Activated T-cell treated with anti-CD3 and anti-CD28 coated beads, Interleukin-2, amount 50 U/mL, for 4 hours (primary cell): ENCODE data around the gene RCOR1. TPM values are rescaled to one million over a fixed set of nuclear protein-coding genes. Genes with fewer than 3 reads are reported as not detected.

Experiments used
- ATAC-seq, 2 donors: fragments of 200-7000 bp; cut with Tn5 transposase; one replicate each; pipeline ENCODE4 v1.10.0; 2021
- DNase-seq: peaks from one replicate; pipeline ENCODE4 v3.0.0-alpha.2; 2020
- H3K27me3 Mint-ChIP-seq: one replicate; pipeline ENCODE4 v1.8.0; 2021; ENCODE audit warnings: low read depth, mixed read lengths
- H3K36me3 Mint-ChIP-seq: one replicate; pipeline ENCODE4 v1.8.0; 2022; ENCODE audit warnings: mixed read lengths; ENCODE audit not compliant: insufficient read depth
- H3K4me1 Mint-ChIP-seq: one replicate; pipeline ENCODE4 v1.8.0; 2021; ENCODE audit warnings: low read depth, mixed read lengths
- H3K4me3 Mint-ChIP-seq: one replicate; pipeline ENCODE4 v1.8.0; 2021; ENCODE audit warnings: mild to moderate bottlenecking, moderate library complexity, mixed read lengths
- H3K9me3 Mint-ChIP-seq: one replicate; pipeline ENCODE4 v1.8.0; 2021; ENCODE audit warnings: mixed read lengths
- total RNA-seq, 3 donors: library from RNA; stranded (reverse); gene quantifications; one replicate each; pipeline ENCODE4 v1.2.1, GENCODE V29; 2021

RCOR1 gene
- total RNA-seq, 3 donors from 2014 or later: 12.5 to 14.7 (median 13.9) TPM

DNA sequence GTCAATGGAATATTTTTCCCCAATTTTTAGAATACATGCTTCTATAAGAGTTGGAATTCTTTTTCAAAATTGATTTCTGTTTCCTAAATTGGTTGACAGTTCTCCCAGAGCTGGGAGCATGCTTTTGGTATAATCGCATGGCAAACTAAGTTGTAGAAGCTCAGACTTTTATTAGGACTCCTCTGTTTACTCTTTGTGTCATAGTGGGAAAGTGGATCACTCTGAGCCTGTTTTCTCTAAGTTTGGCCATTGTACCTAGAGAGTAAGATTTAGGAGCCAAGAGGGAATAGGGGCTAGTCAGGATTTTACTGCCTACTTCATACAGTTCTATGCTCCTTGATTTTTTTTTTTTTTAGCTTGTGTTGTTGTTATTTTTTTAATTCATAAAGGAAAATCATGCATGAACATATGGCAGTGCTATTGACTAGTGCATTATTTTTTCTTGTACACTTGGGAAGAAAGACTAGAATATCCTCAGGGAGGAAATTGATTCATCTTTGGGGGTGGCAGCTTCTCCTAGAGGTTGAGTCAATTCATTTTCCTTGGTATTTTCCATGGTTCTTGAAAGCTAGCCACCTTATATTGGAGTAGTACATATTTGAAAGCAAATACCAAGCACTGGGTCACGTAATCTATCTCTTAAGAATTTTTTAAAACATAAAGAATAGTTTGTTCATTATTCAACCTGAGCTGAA lies 107.1 kb downstream of the RCOR1 start:
- DNase-seq (no peak), ATAC-seq (no peak)
- Mint-ChIP-seq H3K4me3 (no peak overlapping the region), H3K36me3 (peaks cover 21% of the 10 kb centered on the region), H3K4me1 (peaks cover 24% of the 10 kb centered on the region), H3K9me3 (peaks cover 5% of the 10 kb centered on the region), H3K27me3 (no peaks in the 10 kb centered on the region)

- peaks cover 19% of the 10 kb centered on the region for H3K36me3 Mint-ChIP-seq
- ATAC-seq: no peak
- H3K4me3 Mint-ChIP-seq: no peak overlapping the region
- no peak for DNase-seq
- no peaks in the 10 kb centered on the region for H3K4me1 Mint-ChIP-seq
- H3K9me3 Mint-ChIP-seq: no peaks in the 10 kb centered on the region
- no peaks in the 10 kb centered on the region for H3K27me3 Mint-ChIP-seq
These were observed 116.0 kb downstream of the RCOR1 start for GRCh38 chr14:102708494-102708893.

GRCh38 chr14:102711207-102711606 lies 118.8 kb downstream of the RCOR1 start:
- no peaks in the 10 kb centered on the region for H3K27me3 Mint-ChIP-seq
- H3K4me1 Mint-ChIP-seq: no peaks in the 10 kb centered on the region
- no peak for ATAC-seq
- peaks cover 27% of the 10 kb centered on the region for H3K36me3 Mint-ChIP-seq
- no peaks in the 10 kb centered on the region for H3K9me3 Mint-ChIP-seq
- H3K4me3 Mint-ChIP-seq: no peak overlapping the region
- no peak for DNase-seq

GRCh38 chr14:102711946-102712345 lies 119.5 kb downstream of the RCOR1 start:
- Mint-ChIP-seq H3K27me3 (no peaks in the 10 kb centered on the region), H3K4me1 (peaks cover under 1% of the 10 kb centered on the region), H3K4me3 (no peak overlapping the region), H3K9me3 (no peaks in the 10 kb centered on the region), H3K36me3 (peaks cover 30% of the 10 kb centered on the region)
- DNase-seq: no peak
- no peak for ATAC-seq

DNA sequence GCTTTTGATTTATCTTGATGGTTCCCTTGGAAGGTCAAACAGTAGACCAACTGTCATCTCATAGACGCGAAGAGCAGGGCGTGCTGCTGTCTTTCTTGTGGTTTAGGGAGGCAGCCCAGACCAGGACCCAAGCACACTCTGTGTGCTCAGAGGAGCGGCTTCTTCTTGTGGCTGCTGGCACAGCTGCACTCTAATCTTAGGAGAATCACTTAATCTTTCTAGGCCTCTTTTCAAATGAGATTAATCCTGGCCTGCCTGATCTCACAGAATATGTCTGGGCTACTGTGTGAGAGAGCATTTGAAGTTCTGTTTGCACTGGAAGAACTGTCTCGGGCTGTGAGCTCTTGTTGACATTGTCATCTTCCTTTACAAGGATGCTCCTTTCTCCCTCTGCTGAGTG lies 124.8 kb downstream of the RCOR1 start:
- Mint-ChIP-seq H3K27me3 (no peaks in the 10 kb centered on the region), H3K36me3 (peaks cover 53% of the 10 kb centered on the region), H3K4me1 (peaks cover 7% of the 10 kb centered on the region), H3K9me3 (no peaks in the 10 kb centered on the region), H3K4me3 (no peak overlapping the region)
- ATAC-seq: no peak
- DNase-seq: no peak

DNA sequence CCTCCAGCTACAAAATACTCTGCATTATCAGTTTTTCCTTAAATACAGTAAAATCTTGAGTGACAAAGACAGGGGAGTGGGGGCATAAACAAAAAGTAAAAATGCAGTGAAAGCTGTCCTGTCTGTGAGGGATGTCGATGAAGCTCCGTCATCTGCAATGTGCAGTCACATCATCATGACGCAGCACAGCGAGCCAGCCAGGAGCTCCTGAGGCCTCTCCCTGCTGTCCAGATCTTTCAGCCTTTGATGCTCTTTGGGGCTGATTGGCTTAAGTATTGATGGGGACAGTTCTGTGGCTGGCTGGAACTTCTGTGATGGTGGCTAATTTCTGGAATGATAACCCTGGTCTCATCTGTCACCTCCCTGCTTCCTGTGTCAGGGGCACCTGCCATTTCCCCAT lies 130.2 kb downstream of the RCOR1 start:
- Mint-ChIP-seq H3K36me3 (peaks cover 58% of the 10 kb centered on the region), H3K4me3 (no peak overlapping the region), H3K4me1 (no peaks in the 10 kb centered on the region)

GRCh38 chr14:102723650-102724049 lies 131.2 kb downstream of the RCOR1 start:
- H3K9me3 Mint-ChIP-seq: no peaks in the 10 kb centered on the region
- H3K4me3 Mint-ChIP-seq: no peak overlapping the region
- DNase-seq: no peak
- no peaks in the 10 kb centered on the region for H3K27me3 Mint-ChIP-seq
- ATAC-seq: no peak
- peaks cover 58% of the 10 kb centered on the region for H3K36me3 Mint-ChIP-seq
- H3K4me1 Mint-ChIP-seq: no peaks in the 10 kb centered on the region

More for the DNA sequence above, 130.2 kb downstream of the RCOR1 start:
- Mint-ChIP-seq H3K27me3 (no peaks in the 10 kb centered on the region), H3K9me3 (no peaks in the 10 kb centered on the region)
- DNase-seq (no peak), ATAC-seq (no peak)

- H3K4me1 Mint-ChIP-seq: no peaks in the 10 kb centered on the region
- DNase-seq (no peak), ATAC-seq (no peak)
- no peak overlapping the region for H3K4me3 Mint-ChIP-seq
- H3K36me3 Mint-ChIP-seq: peaks cover 48% of the 10 kb centered on the region
- no peaks in the 10 kb centered on the region for H3K9me3 Mint-ChIP-seq
- no peaks in the 10 kb centered on the region for H3K27me3 Mint-ChIP-seq
These were observed 133.9 kb downstream of the RCOR1 start for GRCh38 chr14:102726191-102726949.

- no peaks in the 10 kb centered on the region for H3K27me3 Mint-ChIP-seq
- ATAC-seq: no peak
- no peak for DNase-seq
- H3K9me3 Mint-ChIP-seq: no peaks in the 10 kb centered on the region
- peaks cover 39% of the 10 kb centered on the region for H3K36me3 Mint-ChIP-seq
- no peaks in the 10 kb centered on the region for H3K4me1 Mint-ChIP-seq
- H3K4me3 Mint-ChIP-seq: no peak overlapping the region
These were observed 135.1 kb downstream of the RCOR1 start for GRCh38 chr14:102727336-102728095.

- Mint-ChIP-seq H3K36me3 (peaks cover 34% of the 10 kb centered on the region), H3K4me1 (no peaks in the 10 kb centered on the region), H3K9me3 (no peaks in the 10 kb centered on the region), H3K4me3 (no peak overlapping the region), H3K27me3 (no peaks in the 10 kb centered on the region)
- no peak for DNase-seq
- ATAC-seq: no peak
These were observed 136.1 kb downstream of the RCOR1 start for GRCh38 chr14:102728501-102728900.

- H3K4me3 Mint-ChIP-seq: no peak overlapping the region
- no peak for ATAC-seq
- H3K36me3 Mint-ChIP-seq: peaks cover 32% of the 10 kb centered on the region
- DNase-seq: no peak
- H3K4me1 Mint-ChIP-seq: no peaks in the 10 kb centered on the region
- H3K9me3 Mint-ChIP-seq: no peaks in the 10 kb centered on the region
- H3K27me3 Mint-ChIP-seq: no peaks in the 10 kb centered on the region
These were observed 136.8 kb downstream of the RCOR1 start for GRCh38 chr14:102729268-102729667.

- Mint-ChIP-seq H3K27me3 (no peaks in the 10 kb centered on the region), H3K4me1 (no peaks in the 10 kb centered on the region), H3K9me3 (no peaks in the 10 kb centered on the region), H3K4me3 (no peak overlapping the region), H3K36me3 (peaks cover 32% of the 10 kb centered on the region)
- ATAC-seq: no peak
- DNase-seq: no peak
These were observed 137.4 kb downstream of the RCOR1 start for GRCh38 chr14:102729825-102730224.

GRCh38 chr14:102731101-102731870 lies 138.8 kb downstream of the RCOR1 start:
- DNase-seq (no peak), ATAC-seq (no peak)
- no peaks in the 10 kb centered on the region for H3K27me3 Mint-ChIP-seq
- no peaks in the 10 kb centered on the region for H3K9me3 Mint-ChIP-seq
- H3K4me1 Mint-ChIP-seq: no peaks in the 10 kb centered on the region
- H3K36me3 Mint-ChIP-seq: peaks cover 28% of the 10 kb centered on the region
- H3K4me3 Mint-ChIP-seq: no peak overlapping the region
